GM23338 (cell line): Measurements from ENCODE around the gene GDF10. TPM values are rescaled to one million over a fixed set of nuclear protein-coding genes. Genes with fewer than 3 reads are reported as not detected.

Source experiments
- ATAC-seq: fragments of 200-7000 bp; cut with Tn5 transposase; 3 replicates; pipeline ENCODE4 v1.9.1; 2020
- DNase-seq: peaks from one replicate; pipeline ENCODE4 v3.0.0-alpha.2; 2015; ENCODE audit warnings: low spot score
- H2AFZ ChIP-seq: fragments of 200-600 bp; sonication (generic); 2 replicates; pipeline ENCODE4 v1.8.0; 2016; ENCODE audit warnings: antibody characterized with exemption, mild to moderate bottlenecking, moderate library complexity
- H3F3A ChIP-seq: fragments of 200-600 bp; sonication (generic); replicated peaks from 2 replicates; pipeline ENCODE4 v1.8.0; 2017; ENCODE audit warnings: antibody characterized with exemption, mixed run types, low read depth
- H3K27ac ChIP-seq: fragments of 200-600 bp; sonication (generic); 2 replicates; pipeline ENCODE4 v1.6.1; 2016; ENCODE audit warnings: low read depth
- H3K27me3 ChIP-seq: fragments of 200-600 bp; sonication (generic); 2 replicates; pipeline ENCODE4 v1.8.0; 2016; ENCODE audit warnings: mild to moderate bottlenecking, mixed run types, moderate library complexity; ENCODE audit not compliant: insufficient read depth
- H3K36me3 ChIP-seq: fragments of 200-600 bp; sonication (generic); 2 replicates; pipeline ENCODE4 v1.8.0; 2016; ENCODE audit warnings: mild to moderate bottlenecking; ENCODE audit not compliant: insufficient read depth
- H3K4me1 ChIP-seq: fragments of 200-600 bp; sonication (generic); 2 replicates; pipeline ENCODE4 v1.8.0; 2016; ENCODE audit warnings: mild to moderate bottlenecking, moderate library complexity; ENCODE audit not compliant: insufficient read depth
- H3K4me2 ChIP-seq: fragments of 200-600 bp; sonication (generic); 2 replicates; pipeline ENCODE4 v1.7.1; 2017; ENCODE audit warnings: mixed run types
- H3K4me3 ChIP-seq: fragments of 200-600 bp; sonication (generic); 2 replicates; pipeline ENCODE4 v1.6.1; 2016; ENCODE audit warnings: mixed run types
- H3K79me2 ChIP-seq: fragments of 200-600 bp; sonication (generic); replicated peaks from 2 replicates; pipeline ENCODE4 v1.8.0; 2017; ENCODE audit warnings: mild to moderate bottlenecking; ENCODE audit not compliant: insufficient read depth
- H3K9me2 ChIP-seq: fragments of 200-600 bp; sonication (generic); 2 replicates; pipeline ENCODE4 v1.8.0; 2017; ENCODE audit not compliant: insufficient read depth
- H4K20me1 ChIP-seq: fragments of 200-600 bp; sonication (generic); replicated peaks from 2 replicates; pipeline ENCODE4 v1.8.0; 2017; ENCODE audit warnings: mild to moderate bottlenecking; ENCODE audit not compliant: insufficient read depth
- H3K27ac Mint-ChIP-seq: 2 replicates; pipeline ENCODE4 v1.8.0; 2020; ENCODE audit warnings: inconsistent platforms, mild to moderate bottlenecking, moderate library complexity, mixed read lengths
- H3K27me3 Mint-ChIP-seq: 3 replicates; pipeline ENCODE4 v1.8.0; 2022; ENCODE audit warnings: low read depth, mild to moderate bottlenecking, moderate library complexity, mixed read lengths, inconsistent platforms; ENCODE audit not compliant: insufficient read depth, poor library complexity
- H3K36me3 Mint-ChIP-seq: 3 replicates; pipeline ENCODE4 v1.8.0; 2021; ENCODE audit warnings: low read depth, mild to moderate bottlenecking, inconsistent platforms, moderate library complexity, mixed read lengths
- H3K4me1 Mint-ChIP-seq: 3 replicates; pipeline ENCODE4 v1.8.0; 2020; ENCODE audit warnings: mild to moderate bottlenecking, inconsistent platforms, mixed read lengths
- H3K4me3 Mint-ChIP-seq: 3 replicates; pipeline ENCODE4 v1.8.0; 2021; ENCODE audit warnings: moderate library complexity, mild to moderate bottlenecking, inconsistent platforms, mixed read lengths
- H3K9me3 Mint-ChIP-seq: 3 replicates; pipeline ENCODE4 v1.8.0; 2020; ENCODE audit warnings: moderate library complexity, mild to moderate bottlenecking, inconsistent platforms, mixed read lengths
- CREB1 ChIP-seq: fragments of 250-450 bp; sonication (Bioruptor Pico); IDR thresholded peaks from 2 replicates; pipeline ENCODE4 v1.5.0; 2020; ENCODE audit warnings: low read depth, mild to moderate bottlenecking, moderate library complexity
- CTCF ChIP-seq, 2 experiments: fragments of 200-600 bp in 1 of 2; sonication (generic) in 1 of 2; conservative IDR thresholded peaks; 2 replicates each; pipeline versions ENCODE4 v1.5.1 to v1.6.1; 2016 to 2017; ENCODE audit warnings: antibody characterized with exemption in 2 of 2, low read depth in 2 of 2, mild to moderate bottlenecking in 2 of 2, moderate library complexity in 1 of 2
- EZH2 ChIP-seq: fragments of 200-600 bp; sonication (generic); IDR thresholded peaks from one replicate; pipeline ENCODE4 v1.8.0; 2017; ENCODE audit warnings: antibody characterized with exemption, mild to moderate bottlenecking, low read depth; ENCODE audit not compliant: unreplicated experiment
- JUNB ChIP-seq: IDR thresholded peaks from one replicate; pipeline ENCODE4 v1.6.1; 2016; ENCODE audit warnings: antibody characterized with exemption; ENCODE audit not compliant: unreplicated experiment
- STAT1 ChIP-seq: IDR thresholded peaks from one replicate; pipeline ENCODE4 v1.6.1; 2016; ENCODE audit warnings: antibody characterized with exemption; ENCODE audit not compliant: unreplicated experiment
- polyA plus RNA-seq: library from polyadenylated mRNA; unstranded; fragments of >200 nt; fragmentation: Nextera tagmentation; extraction: Ambion mirVana; gene quantifications from 2 replicates; pipeline ENCODE4 v1.2.1, GENCODE V29; 2016
- total RNA-seq: library from RNA; depleted of rRNA; stranded (reverse); fragments of >200 nt; shearing (Covaris generic); gene quantifications from 2 replicates; pipeline ENCODE4 v1.2.3, GENCODE V29; 2014
- TF ChIP-seq, protein P1 (sequence below): fragments of 250-450 bp; sonication (Bioruptor Pico); IDR thresholded peaks from 2 replicates; pipeline ENCODE4 v1.5.0; 2020; ENCODE audit warnings: mild to moderate bottlenecking, moderate library complexity
- TF ChIP-seq, protein P2 (sequence below): IDR thresholded peaks from one replicate; pipeline ENCODE4 v1.6.1; 2018; ENCODE audit warnings: antibody characterized with exemption; ENCODE audit not compliant: unreplicated experiment

Gene GDF10
- total and polyA plus RNA-seq, 2 experiments from 2014 or later = 0.21 TPM; not detected in 1

- TF ChIP-seq, protein P1, sequence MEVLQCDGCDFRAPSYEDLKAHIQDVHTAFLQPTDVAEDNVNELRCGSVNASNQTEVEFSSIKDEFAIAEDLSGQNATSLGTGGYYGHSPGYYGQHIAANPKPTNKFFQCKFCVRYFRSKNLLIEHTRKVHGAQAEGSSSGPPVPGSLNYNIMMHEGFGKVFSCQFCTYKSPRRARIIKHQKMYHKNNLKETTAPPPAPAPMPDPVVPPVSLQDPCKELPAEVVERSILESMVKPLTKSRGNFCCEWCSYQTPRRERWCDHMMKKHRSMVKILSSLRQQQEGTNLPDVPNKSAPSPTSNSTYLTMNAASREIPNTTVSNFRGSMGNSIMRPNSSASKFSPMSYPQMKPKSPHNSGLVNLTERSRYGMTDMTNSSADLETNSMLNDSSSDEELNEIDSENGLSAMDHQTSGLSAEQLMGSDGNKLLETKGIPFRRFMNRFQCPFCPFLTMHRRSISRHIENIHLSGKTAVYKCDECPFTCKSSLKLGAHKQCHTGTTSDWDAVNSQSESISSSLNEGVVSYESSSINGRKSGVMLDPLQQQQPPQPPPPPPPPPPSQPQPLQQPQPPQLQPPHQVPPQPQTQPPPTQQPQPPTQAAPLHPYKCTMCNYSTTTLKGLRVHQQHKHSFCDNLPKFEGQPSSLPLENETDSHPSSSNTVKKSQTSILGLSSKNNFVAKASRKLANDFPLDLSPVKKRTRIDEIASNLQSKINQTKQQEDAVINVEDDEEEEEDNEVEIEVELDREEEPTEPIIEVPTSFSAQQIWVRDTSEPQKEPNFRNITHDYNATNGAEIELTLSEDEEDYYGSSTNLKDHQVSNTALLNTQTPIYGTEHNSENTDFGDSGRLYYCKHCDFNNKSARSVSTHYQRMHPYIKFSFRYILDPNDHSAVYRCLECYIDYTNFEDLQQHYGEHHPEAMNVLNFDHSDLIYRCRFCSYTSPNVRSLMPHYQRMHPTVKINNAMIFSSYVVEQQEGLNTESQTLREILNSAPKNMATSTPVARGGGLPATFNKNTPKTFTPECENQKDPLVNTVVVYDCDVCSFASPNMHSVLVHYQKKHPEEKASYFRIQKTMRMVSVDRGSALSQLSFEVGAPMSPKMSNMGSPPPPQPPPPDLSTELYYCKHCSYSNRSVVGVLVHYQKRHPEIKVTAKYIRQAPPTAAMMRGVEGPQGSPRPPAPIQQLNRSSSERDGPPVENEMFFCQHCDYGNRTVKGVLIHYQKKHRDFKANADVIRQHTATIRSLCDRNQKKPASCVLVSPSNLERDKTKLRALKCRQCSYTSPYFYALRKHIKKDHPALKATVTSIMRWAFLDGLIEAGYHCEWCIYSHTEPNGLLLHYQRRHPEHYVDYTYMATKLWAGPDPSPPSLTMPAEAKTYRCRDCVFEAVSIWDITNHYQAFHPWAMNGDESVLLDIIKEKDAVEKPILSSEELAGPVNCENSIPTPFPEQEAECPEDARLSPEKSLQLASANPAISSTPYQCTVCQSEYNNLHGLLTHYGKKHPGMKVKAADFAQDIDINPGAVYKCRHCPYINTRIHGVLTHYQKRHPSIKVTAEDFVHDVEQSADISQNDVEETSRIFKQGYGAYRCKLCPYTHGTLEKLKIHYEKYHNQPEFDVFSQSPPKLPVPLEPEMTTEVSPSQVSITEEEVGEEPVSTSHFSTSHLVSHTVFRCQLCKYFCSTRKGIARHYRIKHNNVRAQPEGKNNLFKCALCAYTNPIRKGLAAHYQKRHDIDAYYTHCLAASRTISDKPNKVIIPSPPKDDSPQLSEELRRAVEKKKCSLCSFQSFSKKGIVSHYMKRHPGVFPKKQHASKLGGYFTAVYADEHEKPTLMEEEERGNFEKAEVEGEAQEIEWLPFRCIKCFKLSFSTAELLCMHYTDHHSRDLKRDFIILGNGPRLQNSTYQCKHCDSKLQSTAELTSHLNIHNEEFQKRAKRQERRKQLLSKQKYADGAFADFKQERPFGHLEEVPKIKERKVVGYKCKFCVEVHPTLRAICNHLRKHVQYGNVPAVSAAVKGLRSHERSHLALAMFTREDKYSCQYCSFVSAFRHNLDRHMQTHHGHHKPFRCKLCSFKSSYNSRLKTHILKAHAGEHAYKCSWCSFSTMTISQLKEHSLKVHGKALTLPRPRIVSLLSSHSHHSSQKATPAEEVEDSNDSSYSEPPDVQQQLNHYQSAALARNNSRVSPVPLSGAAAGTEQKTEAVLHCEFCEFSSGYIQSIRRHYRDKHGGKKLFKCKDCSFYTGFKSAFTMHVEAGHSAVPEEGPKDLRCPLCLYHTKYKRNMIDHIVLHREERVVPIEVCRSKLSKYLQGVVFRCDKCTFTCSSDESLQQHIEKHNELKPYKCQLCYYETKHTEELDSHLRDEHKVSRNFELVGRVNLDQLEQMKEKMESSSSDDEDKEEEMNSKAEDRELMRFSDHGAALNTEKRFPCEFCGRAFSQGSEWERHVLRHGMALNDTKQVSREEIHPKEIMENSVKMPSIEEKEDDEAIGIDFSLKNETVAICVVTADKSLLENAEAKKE (CRISPR knock-in tag) = no peak
- no peak for TF ChIP-seq JUNB
- TF ChIP-seq, protein P2, sequence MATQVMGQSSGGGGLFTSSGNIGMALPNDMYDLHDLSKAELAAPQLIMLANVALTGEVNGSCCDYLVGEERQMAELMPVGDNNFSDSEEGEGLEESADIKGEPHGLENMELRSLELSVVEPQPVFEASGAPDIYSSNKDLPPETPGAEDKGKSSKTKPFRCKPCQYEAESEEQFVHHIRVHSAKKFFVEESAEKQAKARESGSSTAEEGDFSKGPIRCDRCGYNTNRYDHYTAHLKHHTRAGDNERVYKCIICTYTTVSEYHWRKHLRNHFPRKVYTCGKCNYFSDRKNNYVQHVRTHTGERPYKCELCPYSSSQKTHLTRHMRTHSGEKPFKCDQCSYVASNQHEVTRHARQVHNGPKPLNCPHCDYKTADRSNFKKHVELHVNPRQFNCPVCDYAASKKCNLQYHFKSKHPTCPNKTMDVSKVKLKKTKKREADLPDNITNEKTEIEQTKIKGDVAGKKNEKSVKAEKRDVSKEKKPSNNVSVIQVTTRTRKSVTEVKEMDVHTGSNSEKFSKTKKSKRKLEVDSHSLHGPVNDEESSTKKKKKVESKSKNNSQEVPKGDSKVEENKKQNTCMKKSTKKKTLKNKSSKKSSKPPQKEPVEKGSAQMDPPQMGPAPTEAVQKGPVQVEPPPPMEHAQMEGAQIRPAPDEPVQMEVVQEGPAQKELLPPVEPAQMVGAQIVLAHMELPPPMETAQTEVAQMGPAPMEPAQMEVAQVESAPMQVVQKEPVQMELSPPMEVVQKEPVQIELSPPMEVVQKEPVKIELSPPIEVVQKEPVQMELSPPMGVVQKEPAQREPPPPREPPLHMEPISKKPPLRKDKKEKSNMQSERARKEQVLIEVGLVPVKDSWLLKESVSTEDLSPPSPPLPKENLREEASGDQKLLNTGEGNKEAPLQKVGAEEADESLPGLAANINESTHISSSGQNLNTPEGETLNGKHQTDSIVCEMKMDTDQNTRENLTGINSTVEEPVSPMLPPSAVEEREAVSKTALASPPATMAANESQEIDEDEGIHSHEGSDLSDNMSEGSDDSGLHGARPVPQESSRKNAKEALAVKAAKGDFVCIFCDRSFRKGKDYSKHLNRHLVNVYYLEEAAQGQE = no peak
- no peak for TF ChIP-seq CREB1
Observed at GRCh38 chr10:47312663-47312995, 12.6 kb downstream of the GDF10 start (continued).

DNA sequence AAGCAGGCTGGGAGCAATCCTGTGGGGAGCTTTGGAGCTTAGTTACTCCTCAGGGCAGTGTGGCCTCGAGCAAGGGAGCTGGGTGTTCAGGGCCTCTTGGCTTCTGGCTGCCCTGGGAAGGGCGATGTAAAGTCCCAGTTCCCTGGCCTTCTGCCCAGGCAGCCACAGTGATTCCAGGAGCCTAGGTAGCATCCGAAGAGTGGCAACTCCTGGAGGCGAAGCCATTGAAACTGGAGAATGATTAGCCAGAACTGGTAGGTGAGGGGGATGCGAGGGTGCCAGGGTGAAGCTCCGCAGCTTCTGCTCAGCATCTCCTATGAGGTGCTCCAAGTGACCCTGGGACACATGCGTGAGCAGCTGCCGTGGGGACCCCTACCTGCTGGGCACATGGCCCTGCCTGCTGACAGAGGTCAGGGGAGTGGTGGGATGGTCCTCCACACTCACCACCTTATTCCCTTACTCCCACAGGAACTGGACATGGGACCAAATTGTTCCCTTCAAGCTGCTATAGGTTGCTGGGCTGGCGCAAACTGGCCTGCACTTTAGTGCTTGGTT lies 14.5 kb downstream of the GDF10 start:
- H3F3A ChIP-seq = no peaks in the 10 kb centered on the region
- Mint-ChIP-seq H3K4me3 (no peak overlapping the region), H3K4me1 (peaks cover 2% of the 10 kb centered on the region; the same call in 2 of the 3 replicates), H3K9me3 (no peaks in the 10 kb centered on the region), H3K27ac (no peak overlapping the region), H3K27me3 (peaks cover 13% of the 10 kb centered on the region), H3K36me3 (no peaks in the 10 kb centered on the region)
- no peaks in the 10 kb centered on the region for H4K20me1 ChIP-seq
- TF ChIP-seq, protein P2 = no peak
- TF ChIP-seq EZH2 (no peak), STAT1 (no peak), CTCF (conservative IDR thresholded peaks at IDR 0.05; ENCODE audit: low read depth in 2 of 2) (no peak), CREB1 (no peak)
- no peak overlapping the region for H3K4me2 ChIP-seq
- H3K36me3 ChIP-seq = no peaks in the 10 kb centered on the region
- H3K27ac ChIP-seq = no peak overlapping the region
- no peaks in the 10 kb centered on the region for H3K27me3 ChIP-seq
- H3K9me2 ChIP-seq = no peaks in the 10 kb centered on the region
- no peak for DNase-seq
- H2AFZ ChIP-seq = no peak overlapping the region
- no peaks in the 10 kb centered on the region for H3K79me2 ChIP-seq
- no peak for ATAC-seq
- H3K4me1 ChIP-seq = no peaks in the 10 kb centered on the region
- H3K4me3 ChIP-seq = no peak overlapping the region
